ENCODE data around the gene SLC25A6. TPM values are rescaled to one million over a fixed set of nuclear protein-coding genes. Genes with fewer than 3 reads are reported as not detected.
A peak's percentile ranks its signal among the peaks of the same experiment; 100 is the strongest.

The SLC25A6 gene
- total and polyA plus RNA-seq, 2 of the 13 experiments (the other 11 are each of a cell fraction or from before 2014, with no cell fraction given): 138 to 581 TPM

- TF ChIP-seq ZNF337 (CRISPR knock-in tag; IDR thresholded peaks at IDR 0.05; ENCODE audit: borderline replicate concordance, low read depth) (0 out of 2 replicates have a peak, but pooled peaks have one; percentile 31), HIVEP1 (CRISPR knock-in tag; IDR thresholded peaks at IDR 0.05) (peak; percentile 49; the same call in 1 of the 2 replicates), BORCS8-MEF2B (CRISPR knock-in tag; IDR thresholded peaks at IDR 0.05) (peak; percentile 81; the same call in 1 of the 2 replicates), PAX8 (CRISPR knock-in tag; IDR thresholded peaks at IDR 0.05; ENCODE audit: borderline replicate concordance) (0 out of 2 replicates have a peak, but pooled peaks have one; percentile 30), DNMT1 (CRISPR knock-in tag; IDR thresholded peaks at IDR 0.05) (peak; percentile 90; the same call in 1 of the 2 replicates), ZNF576 (CRISPR knock-in tag; IDR thresholded peaks at IDR 0.05) (peak; percentile 94), ZNF772 (CRISPR knock-in tag; IDR thresholded peaks at IDR 0.05) (peak; percentile 93), ZNF547 (CRISPR knock-in tag; IDR thresholded peaks at IDR 0.05) (peak; percentile 97), ELF4 (CRISPR knock-in tag; IDR thresholded peaks at IDR 0.05; ENCODE audit: borderline replicate concordance) (peak; percentile 90; the same call in 1 of the 2 replicates), RORA (CRISPR knock-in tag; IDR thresholded peaks at IDR 0.05) (no peak), XRCC5 (optimal IDR thresholded peaks at IDR 0.05; ENCODE audit: low read length) (peak; percentile 38), ZNF142 (CRISPR knock-in tag; IDR thresholded peaks at IDR 0.05) (peak; percentile 62), KLF6 (CRISPR knock-in tag; IDR thresholded peaks at IDR 0.05) (no peak), ARID5B (CRISPR knock-in tag; IDR thresholded peaks at IDR 0.05) (peak; percentile 39; the same call in 1 of the 2 replicates), YEATS2 (CRISPR knock-in tag; IDR thresholded peaks at IDR 0.05; ENCODE audit: borderline replicate concordance) (peak; percentile 95), SP5 (CRISPR knock-in tag; IDR thresholded peaks at IDR 0.05; ENCODE audit: borderline replicate concordance, low read depth) (peak; percentile 70), KLF13 (CRISPR knock-in tag; IDR thresholded peaks at IDR 0.05) (no peak), TGIF2 (CRISPR knock-in tag; IDR thresholded peaks at IDR 0.05) (peak; percentile 64; the same call in 1 of the 2 replicates), ZNF691 (CRISPR knock-in tag; IDR thresholded peaks at IDR 0.05; ENCODE audit: borderline replicate concordance, low read depth) (no peak)
These were observed at the start of gene SLC25A6 (continued) for GRCh38 chrX:1391707-1392375.
